ENCODE results near the gene PDGFA. TPM values are rescaled to one million over a fixed set of nuclear protein-coding genes. Genes with fewer than 3 reads are reported as not detected.

The PDGFA gene
- total and polyA plus RNA-seq, 12 donors: 2.9 to 28.6 (median 13.6) TPM

- Histone ChIP-seq H3K9me3 (replicated peaks in 1 of 3) (no peaks in the 10 kb centered on the region), H3K36me3 (replicated peaks in 1 of 2) (no peaks in the 10 kb centered on the region), H3K4me3 (no peak overlapping the region), H3K4me1 (replicated peaks in 1 of 2) (peaks cover 0 to 6% of the 10 kb centered on the region in 2 donors), H3K27ac (no peak overlapping the region), H3K27me3 (peaks cover 29% of the 10 kb centered on the region)
- 47 to 68% (median 51%) methylated on average over 8 to 21 of the region's 21 CpGs for WGBS, 4 donors
- no peak for TF ChIP-seq POLR2A (IDR thresholded peaks at IDR 0.05)
- TF ChIP-seq, protein P1, sequence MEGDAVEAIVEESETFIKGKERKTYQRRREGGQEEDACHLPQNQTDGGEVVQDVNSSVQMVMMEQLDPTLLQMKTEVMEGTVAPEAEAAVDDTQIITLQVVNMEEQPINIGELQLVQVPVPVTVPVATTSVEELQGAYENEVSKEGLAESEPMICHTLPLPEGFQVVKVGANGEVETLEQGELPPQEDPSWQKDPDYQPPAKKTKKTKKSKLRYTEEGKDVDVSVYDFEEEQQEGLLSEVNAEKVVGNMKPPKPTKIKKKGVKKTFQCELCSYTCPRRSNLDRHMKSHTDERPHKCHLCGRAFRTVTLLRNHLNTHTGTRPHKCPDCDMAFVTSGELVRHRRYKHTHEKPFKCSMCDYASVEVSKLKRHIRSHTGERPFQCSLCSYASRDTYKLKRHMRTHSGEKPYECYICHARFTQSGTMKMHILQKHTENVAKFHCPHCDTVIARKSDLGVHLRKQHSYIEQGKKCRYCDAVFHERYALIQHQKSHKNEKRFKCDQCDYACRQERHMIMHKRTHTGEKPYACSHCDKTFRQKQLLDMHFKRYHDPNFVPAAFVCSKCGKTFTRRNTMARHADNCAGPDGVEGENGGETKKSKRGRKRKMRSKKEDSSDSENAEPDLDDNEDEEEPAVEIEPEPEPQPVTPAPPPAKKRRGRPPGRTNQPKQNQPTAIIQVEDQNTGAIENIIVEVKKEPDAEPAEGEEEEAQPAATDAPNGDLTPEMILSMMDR (IDR thresholded peaks at IDR 0.05): no peak
- intact Hi-C loops (cut with DNase I): no loop called here
- DNase-seq: no peak
Observed at GRCh38 chr7:452791-453455, 66.7 kb downstream of the PDGFA start.

DNA sequence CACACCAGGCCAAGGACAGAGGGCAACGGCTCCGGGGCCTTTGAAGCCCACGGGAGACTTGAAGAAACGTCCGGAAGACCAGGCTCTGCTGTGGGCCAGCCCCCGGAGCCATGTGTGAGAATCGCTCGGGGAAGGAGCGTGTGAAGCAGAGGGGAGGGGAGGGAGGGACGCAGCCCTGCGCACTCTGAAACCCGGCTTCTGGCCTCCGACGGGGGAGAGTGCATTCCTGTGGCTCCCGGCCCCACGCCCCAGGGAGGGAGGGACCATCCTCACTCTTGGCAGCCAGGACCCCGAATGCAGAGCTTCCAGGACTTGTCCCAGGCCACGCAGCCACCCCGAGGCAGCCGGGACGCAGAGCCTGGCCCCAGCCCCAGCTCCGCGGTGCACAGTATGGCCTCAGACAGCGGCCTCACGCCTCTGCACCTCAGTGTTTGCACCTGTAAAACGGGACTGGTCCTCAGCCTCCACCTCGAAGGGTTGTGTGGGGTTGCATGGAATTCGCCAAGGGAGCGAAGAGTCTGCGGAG is 67.4 kb downstream of the PDGFA start:
- Histone ChIP-seq H3K36me3 (replicated peaks in 1 of 2) (no peaks in the 10 kb centered on the region), H3K4me3 (no peak overlapping the region), H3K27me3 (peaks cover 29% of the 10 kb centered on the region), H3K4me1 (replicated peaks in 1 of 2) (peaks cover 0 to 6% of the 10 kb centered on the region in 2 donors), H3K27ac (no peak overlapping the region), H3K9me3 (replicated peaks in 1 of 3) (no peaks in the 10 kb centered on the region)
- intact Hi-C loops (cut with DNase I): no loop called here
- TF ChIP-seq, protein P1 (IDR thresholded peaks at IDR 0.05): no peak
- no peak for TF ChIP-seq POLR2A (IDR thresholded peaks at IDR 0.05)
- 15 to 35% (median 28%) methylated on average over 16 to 30 of the region's 30 CpGs for WGBS, 4 donors
- peak in 2 of 7 donors; percentile 28 to 56 for DNase-seq

- TF ChIP-seq POLR2A (IDR thresholded peaks at IDR 0.05): no peak
- TF ChIP-seq, protein P1 (IDR thresholded peaks at IDR 0.05): no peak
- no peak overlapping the region for H3K27ac ChIP-seq
- no peaks in the 10 kb centered on the region for H3K36me3 ChIP-seq (replicated peaks in 1 of 2)
- DNase-seq: no peak
- intact Hi-C loops (cut with DNase I): no loop called here
- 46 to 57% (median 52%) methylated on average over 15 to 24 of the region's 24 CpGs for WGBS, 4 donors
- no peaks in the 10 kb centered on the region for H3K9me3 ChIP-seq (replicated peaks in 1 of 3)
- H3K4me1 ChIP-seq (replicated peaks in 1 of 2): peaks cover 0 to 6% of the 10 kb centered on the region in 2 donors
- H3K27me3 ChIP-seq: peaks cover 29% of the 10 kb centered on the region
- H3K4me3 ChIP-seq: no peak overlapping the region
Observed at GRCh38 chr7:451255-452225, 68.1 kb downstream of the PDGFA start.

DNA sequence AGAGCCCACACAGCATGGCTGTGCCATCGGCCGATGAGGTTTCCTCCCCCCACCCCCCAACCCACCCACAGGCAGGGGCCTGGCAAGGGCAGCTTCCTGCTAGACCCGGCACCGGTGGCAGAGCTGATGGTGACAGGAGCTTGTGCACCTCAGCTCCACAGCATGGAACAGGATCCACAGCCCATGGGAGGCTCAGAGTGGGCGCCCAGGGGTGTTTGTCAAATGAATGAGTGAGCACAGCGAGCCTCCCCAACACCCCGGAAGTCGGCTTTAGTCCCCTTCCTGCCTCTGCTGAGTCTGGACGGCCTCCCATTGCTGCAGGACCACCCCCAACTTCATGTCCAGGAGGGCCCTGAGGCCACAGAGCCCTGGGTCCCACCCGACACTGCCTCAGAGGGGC is 68.9 kb downstream of the PDGFA start:
- 52 to 67% (median 65%) methylated on average over 1 to 10 of the region's 10 CpGs for WGBS, 4 donors
- Histone ChIP-seq H3K27me3 (peaks cover 29% of the 10 kb centered on the region), H3K4me1 (replicated peaks in 1 of 2) (peaks cover 0 to 6% of the 10 kb centered on the region in 2 donors), H3K27ac (no peak overlapping the region), H3K36me3 (replicated peaks in 1 of 2) (no peaks in the 10 kb centered on the region), H3K9me3 (replicated peaks in 1 of 3) (no peaks in the 10 kb centered on the region), H3K4me3 (no peak overlapping the region)
- intact Hi-C loops (cut with DNase I): no loop called here
- no peak for TF ChIP-seq POLR2A (IDR thresholded peaks at IDR 0.05)
- TF ChIP-seq, protein P1 (IDR thresholded peaks at IDR 0.05): no peak
- no peak for DNase-seq
